Loucy (cell line): Measurements from ENCODE around the gene PTPRB.

Experiments used
- H2AFZ ChIP-seq: fragments of 200-600 bp; sonication (generic); 2 replicates; pipeline ENCODE4 v1.6.0; 2016; ENCODE audit warnings: antibody characterized with exemption, mild to moderate bottlenecking, low read length, moderate library complexity
- H3F3A ChIP-seq: fragments of 200-600 bp; 2 replicates; pipeline ENCODE4 v1.6.0; 2016; ENCODE audit warnings: antibody characterized with exemption, low read depth, mild to moderate bottlenecking
- H3K27me3 ChIP-seq: fragments of 200-600 bp; sonication (generic); 2 replicates; pipeline ENCODE4 v1.6.1; 2014; ENCODE audit warnings: low read length, mild to moderate bottlenecking; ENCODE audit not compliant: insufficient read depth, poor library complexity, severe bottlenecking
- H3K36me3 ChIP-seq: fragments of 200-600 bp; sonication (generic); 2 replicates; pipeline ENCODE4 v1.6.1; 2016; ENCODE audit warnings: low read length; ENCODE audit not compliant: insufficient read depth
- H3K4me1 ChIP-seq: fragments of 200-600 bp; sonication (generic); 2 replicates; pipeline ENCODE4 v1.5.1; 2014; ENCODE audit warnings: low read length, mild to moderate bottlenecking; ENCODE audit not compliant: insufficient read depth, poor library complexity, severe bottlenecking
- H3K4me2 ChIP-seq: fragments of 200-600 bp; sonication (generic); 2 replicates; pipeline ENCODE4 v1.6.0; 2014; ENCODE audit warnings: antibody characterized with exemption, low read length, low read depth, mild to moderate bottlenecking; ENCODE audit not compliant: poor library complexity, severe bottlenecking
- H3K4me3 ChIP-seq: fragments of 200-600 bp; sonication (generic); 2 replicates; pipeline ENCODE4 v1.5.1; 2014; ENCODE audit warnings: low read length, mild to moderate bottlenecking, mixed read lengths; ENCODE audit not compliant: poor library complexity, severe bottlenecking
- H3K79me2 ChIP-seq: fragments of 200-600 bp; sonication (generic); 2 replicates; pipeline ENCODE4 v1.6.1; 2014; ENCODE audit warnings: low read length; ENCODE audit not compliant: insufficient read depth
- H3K9ac ChIP-seq: fragments of 200-600 bp; sonication (generic); 2 replicates; pipeline ENCODE4 v1.6.0; 2014; ENCODE audit warnings: mild to moderate bottlenecking, low read depth, low read length, moderate library complexity; ENCODE audit not compliant: poor library complexity, severe bottlenecking
- H3K9me2 ChIP-seq: fragments of 200-600 bp; sonication (generic); replicated peaks from 2 replicates; pipeline ENCODE4 v1.6.1; 2016; ENCODE audit warnings: low read depth, low read length, mixed read lengths
- H3K9me3 ChIP-seq: fragments of 200-600 bp; sonication (generic); 2 replicates; pipeline ENCODE4 v1.6.1; 2014; ENCODE audit warnings: mild to moderate bottlenecking, antibody characterized with exemption, low read length, low read depth; ENCODE audit not compliant: insufficient read depth
- H4K20me1 ChIP-seq: fragments of 200-600 bp; sonication (generic); 2 replicates; pipeline ENCODE4 v1.6.0; 2014; ENCODE audit warnings: antibody characterized with exemption, low read length, mild to moderate bottlenecking; ENCODE audit not compliant: insufficient read depth, poor library complexity, severe bottlenecking
- CTCF ChIP-seq: fragments of 200-600 bp; sonication (generic); conservative IDR thresholded peaks from 2 replicates; pipeline ENCODE4 v1.5.1; 2014; ENCODE audit warnings: mild to moderate bottlenecking, antibody characterized with exemption, low read length
- EZH2phosphoT487 ChIP-seq: fragments of 200-600 bp; IDR thresholded peaks from 2 replicates; pipeline ENCODE4 v1.6.1; 2018; ENCODE audit warnings: antibody characterized with exemption, mild to moderate bottlenecking, moderate library complexity, borderline replicate concordance

The PTPRB gene

DNA sequence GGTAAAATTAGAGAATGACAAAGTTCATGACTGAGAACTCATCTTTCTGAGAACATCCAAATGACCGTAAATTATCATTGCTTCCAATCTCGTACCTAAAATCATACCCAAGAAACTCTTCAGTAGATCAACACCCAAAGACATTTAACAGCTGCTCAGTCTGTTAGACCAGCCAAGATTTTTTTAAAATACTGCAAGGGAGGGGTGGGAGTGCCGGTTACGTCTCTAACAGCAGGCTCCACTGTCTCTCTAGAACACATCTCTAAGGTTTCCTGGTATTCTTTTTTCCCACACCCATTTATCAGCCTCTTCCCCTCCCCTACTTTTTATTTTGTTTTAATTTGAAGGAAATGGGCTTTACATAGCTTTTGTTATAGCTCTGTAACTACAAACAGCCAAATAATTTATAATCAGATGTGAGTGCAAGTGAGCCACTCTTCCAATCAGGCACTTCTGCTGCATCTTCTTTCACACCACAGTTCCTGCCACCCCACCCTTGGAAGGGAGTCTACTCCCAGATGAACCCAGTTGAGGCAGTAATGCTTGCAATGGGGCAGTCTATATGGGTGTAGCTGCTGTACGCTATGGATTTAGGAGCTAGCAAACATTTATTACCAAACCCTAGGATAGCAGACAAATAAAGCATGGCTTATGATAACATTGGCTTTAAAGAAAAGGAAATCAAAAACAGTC, 21.9 kb downstream of the PTPRB start:
- TF ChIP-seq CTCF, result no peak
- no peak for TF ChIP-seq EZH2phosphoT487
- no peaks in the 10 kb centered on the region for H3K79me2 ChIP-seq

GRCh38 chr12:70609739-70610491, 27.3 kb downstream of the PTPRB start:
- Histone ChIP-seq H3K79me2 (no peaks in the 10 kb centered on the region), H3K9ac (no peak overlapping the region), H3K4me1 (no peaks in the 10 kb centered on the region), H4K20me1 (no peaks in the 10 kb centered on the region), H2AFZ (no peak overlapping the region), H3K27me3 (no peaks in the 10 kb centered on the region), H3K4me3 (no peak overlapping the region), H3K4me2 (no peak overlapping the region), H3K9me3 (no peaks in the 10 kb centered on the region), H3K9me2 (no peaks in the 10 kb centered on the region), H3K36me3 (no peaks in the 10 kb centered on the region), H3F3A (no peaks in the 10 kb centered on the region)
- no peak for TF ChIP-seq CTCF
- no peak for TF ChIP-seq EZH2phosphoT487

More for the DNA sequence above, 21.9 kb downstream of the PTPRB start:
- H3K9me3 ChIP-seq, result no peaks in the 10 kb centered on the region
- no peak overlapping the region for H3K4me3 ChIP-seq
- no peaks in the 10 kb centered on the region for H3K36me3 ChIP-seq
- H3F3A ChIP-seq, result no peaks in the 10 kb centered on the region
- no peak overlapping the region for H3K9ac ChIP-seq
- H3K27me3 ChIP-seq, result no peaks in the 10 kb centered on the region
- H3K4me1 ChIP-seq, result no peaks in the 10 kb centered on the region
- H3K4me2 ChIP-seq, result no peak overlapping the region
- H4K20me1 ChIP-seq, result no peaks in the 10 kb centered on the region
- no peak overlapping the region for H2AFZ ChIP-seq
- H3K9me2 ChIP-seq, result no peaks in the 10 kb centered on the region

DNA sequence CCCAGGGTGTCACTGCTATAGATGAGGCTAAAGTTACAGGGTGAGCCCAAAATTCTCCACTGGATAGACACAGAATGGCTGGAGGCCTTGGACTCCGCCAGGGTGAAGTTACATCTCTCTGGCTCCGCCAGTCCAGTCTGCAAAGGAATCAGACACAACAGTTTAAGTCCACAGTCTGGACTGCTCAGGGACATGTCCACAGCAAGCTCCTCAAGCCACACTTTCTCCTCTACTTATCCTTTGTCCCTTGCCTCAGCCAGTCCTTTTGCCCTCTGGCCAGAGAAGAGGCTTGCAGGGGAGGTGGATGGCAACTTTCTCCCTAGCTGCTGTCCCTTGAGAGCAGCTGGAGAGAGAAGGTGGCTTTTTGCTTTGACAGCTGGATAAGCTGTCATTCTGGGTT, 28.0 kb downstream of the PTPRB start:
- Histone ChIP-seq H4K20me1 (no peaks in the 10 kb centered on the region), H3K9ac (no peak overlapping the region), H3K9me3 (no peaks in the 10 kb centered on the region), H3K4me3 (no peak overlapping the region), H3K9me2 (no peaks in the 10 kb centered on the region), H2AFZ (no peak overlapping the region), H3K36me3 (no peaks in the 10 kb centered on the region), H3K4me1 (no peaks in the 10 kb centered on the region), H3K4me2 (no peak overlapping the region), H3K79me2 (no peaks in the 10 kb centered on the region), H3F3A (no peaks in the 10 kb centered on the region), H3K27me3 (no peaks in the 10 kb centered on the region)
- TF ChIP-seq EZH2phosphoT487 (no peak), CTCF (no peak)
